H9 (cell line): ENCODE measurements around the gene CHST1. TPM values are rescaled to one million over a fixed set of nuclear protein-coding genes. Genes with fewer than 3 reads are reported as not detected.

Experiments
- DNase-seq: peaks from one replicate; pipeline ENCODE4 v3.0.0-alpha.2; 2017
- H2AFZ ChIP-seq: one replicate; pipeline ENCODE4 v1.6.1; 2013; ENCODE audit warnings: mild to moderate bottlenecking, low read length, control low read depth, moderate library complexity
- H2AK5ac ChIP-seq: 2 replicates; pipeline ENCODE4 v1.6.1; 2013; ENCODE audit warnings: low read length, control low read depth, mixed read lengths; ENCODE audit not compliant: insufficient read length
- H2BK120ac ChIP-seq: one replicate; pipeline ENCODE4 v1.6.1; 2013; ENCODE audit warnings: low read depth, mild to moderate bottlenecking, low read length, control low read depth, inconsistent platforms; ENCODE audit not compliant: poor library complexity, severe bottlenecking
- H2BK12ac ChIP-seq: 2 replicates; pipeline ENCODE4 v1.6.1; 2013; ENCODE audit warnings: low read length, control low read depth, mixed read lengths, low read depth; ENCODE audit not compliant: insufficient read length
- H2BK15ac ChIP-seq: 2 replicates; pipeline ENCODE4 v1.6.1; 2013; ENCODE audit warnings: low read depth, low read length, control low read depth
- H2BK20ac ChIP-seq: one replicate; pipeline ENCODE4 v1.6.1; 2013; ENCODE audit warnings: low read depth, mild to moderate bottlenecking, low read length, control low read depth, inconsistent platforms; ENCODE audit not compliant: poor library complexity, severe bottlenecking
- H2BK5ac ChIP-seq: 2 replicates; pipeline ENCODE4 v1.6.1; 2013; ENCODE audit warnings: low read length, control low read depth, mixed read lengths; ENCODE audit not compliant: insufficient read length
- H3K14ac ChIP-seq: 2 replicates; pipeline ENCODE4 v1.6.1; 2013; ENCODE audit warnings: low read length, control low read depth; ENCODE audit not compliant: insufficient read depth
- H3K18ac ChIP-seq: 2 replicates; pipeline ENCODE4 v1.6.1; 2013; ENCODE audit warnings: low read depth, mild to moderate bottlenecking, mixed read lengths, low read length, control low read depth; ENCODE audit not compliant: insufficient read length
- H3K23ac ChIP-seq: 2 replicates; pipeline ENCODE4 v1.6.1; 2013; ENCODE audit warnings: low read length, control low read depth, mixed read lengths, low read depth; ENCODE audit not compliant: insufficient read length
- H3K23me2 ChIP-seq: 2 replicates; pipeline ENCODE4 v1.6.1; 2013; ENCODE audit warnings: low read depth, mild to moderate bottlenecking, mixed read lengths, low read length, control low read depth; ENCODE audit not compliant: insufficient read length, poor library complexity, severe bottlenecking
- H3K27ac ChIP-seq: 2 replicates; pipeline ENCODE4 v1.5.1; 2013; ENCODE audit warnings: low read length, control low read depth, mixed read lengths, low read depth; ENCODE audit not compliant: insufficient read length
- H3K27me3 ChIP-seq: 2 replicates; pipeline ENCODE4 v1.6.1; 2013; ENCODE audit warnings: low read length, control low read depth, inconsistent platforms; ENCODE audit not compliant: insufficient read depth
- H3K4ac ChIP-seq: 2 replicates; pipeline ENCODE4 v1.6.1; 2013; ENCODE audit warnings: low read depth, mild to moderate bottlenecking, control low read depth, inconsistent platforms, low read length, moderate library complexity
- H3K4me1 ChIP-seq: 2 replicates; pipeline ENCODE4 v1.6.1; 2013; ENCODE audit warnings: low read length, control low read depth, inconsistent platforms; ENCODE audit not compliant: insufficient read depth
- H3K4me2 ChIP-seq: 2 replicates; pipeline ENCODE4 v1.6.1; 2013; ENCODE audit warnings: low read length, control low read depth, mixed read lengths; ENCODE audit not compliant: insufficient read length, insufficient read depth
- H3K56ac ChIP-seq: 2 replicates; pipeline ENCODE4 v1.6.1; 2013; ENCODE audit warnings: low read depth, mild to moderate bottlenecking, mixed read lengths, low read length, control low read depth; ENCODE audit not compliant: insufficient read length
- H3K79me1 ChIP-seq: 2 replicates; pipeline ENCODE4 v1.6.1; 2013; ENCODE audit warnings: low read depth, mild to moderate bottlenecking, moderate library complexity, low read length, control low read depth, inconsistent platforms; ENCODE audit not compliant: insufficient read depth, poor library complexity, severe bottlenecking
- H3K79me2 ChIP-seq: 2 replicates; pipeline ENCODE4 v1.6.1; 2013; ENCODE audit warnings: low read length, control low read depth, inconsistent platforms; ENCODE audit not compliant: insufficient read depth
- H3K9ac ChIP-seq: 2 replicates; pipeline ENCODE4 v1.6.1; 2013; ENCODE audit warnings: low read length, control low read depth, mixed read lengths; ENCODE audit not compliant: insufficient read length; ENCODE audit errors: extremely low read depth
- H3K9me3 ChIP-seq: one replicate; pipeline ENCODE4 v1.6.1; 2013; ENCODE audit warnings: low read depth, low read length, inconsistent platforms; ENCODE audit not compliant: control insufficient read depth
- H3T11ph ChIP-seq: one replicate; pipeline ENCODE4 v1.6.1; 2013; ENCODE audit warnings: mild to moderate bottlenecking, low read length, control low read depth, inconsistent platforms
- H4K20me1 ChIP-seq: one replicate; pipeline ENCODE4 v1.6.1; 2013; ENCODE audit not compliant: control insufficient read depth, insufficient read length, insufficient read depth
- H4K5ac ChIP-seq: 2 replicates; pipeline ENCODE4 v1.6.1; 2013; ENCODE audit warnings: low read depth, mild to moderate bottlenecking, mixed read lengths, low read length, control low read depth; ENCODE audit not compliant: insufficient read length
- H4K8ac ChIP-seq: replicated peaks from 2 replicates; pipeline ENCODE4 v1.6.1; 2013; ENCODE audit warnings: low read length, control low read depth, mixed read lengths, low read depth; ENCODE audit not compliant: insufficient read length
- H4K91ac ChIP-seq: 2 replicates; pipeline ENCODE4 v1.6.1; 2013; ENCODE audit warnings: low read depth, mild to moderate bottlenecking, moderate library complexity, mixed read lengths, low read length, control low read depth; ENCODE audit not compliant: insufficient read length
- H3K27ac Mint-ChIP-seq, 3 experiments: 2 replicates in 2 of 3; 3 replicates in 1 of 3; pipeline ENCODE4 v1.8.0; 2020 to 2021; ENCODE audit warnings: mixed read lengths in 3 of 3, mild to moderate bottlenecking in 1 of 3, moderate library complexity in 1 of 3
- H3K27me3 Mint-ChIP-seq: 2 replicates; pipeline ENCODE4 v1.8.0; 2021; ENCODE audit warnings: low read depth, mild to moderate bottlenecking, moderate library complexity, mixed read lengths
- H3K36me3 Mint-ChIP-seq, 3 experiments: 2 replicates in 2 of 3; 3 replicates in 1 of 3; pipeline ENCODE4 v1.8.0; 2020 to 2021; ENCODE audit warnings: low read depth in 3 of 3, mixed read lengths in 3 of 3; ENCODE audit not compliant: insufficient read depth in 1 of 3
- H3K4me1 Mint-ChIP-seq, 2 experiments: 2 replicates each; pipeline ENCODE4 v1.8.0; 2020; ENCODE audit warnings: mixed read lengths in 2 of 2
- H3K4me3 Mint-ChIP-seq, 2 experiments: 2 replicates in 1 of 2; 3 replicates in 1 of 2; pipeline ENCODE4 v1.8.0; 2020 to 2021; ENCODE audit warnings: mild to moderate bottlenecking in 2 of 2, mixed read lengths in 2 of 2, moderate library complexity in 1 of 2
- H3K9me3 Mint-ChIP-seq, 2 experiments: 2 replicates in 1 of 2; 3 replicates in 1 of 2; pipeline ENCODE4 v1.8.0; 2020; ENCODE audit warnings: mild to moderate bottlenecking in 2 of 2, mixed read lengths in 2 of 2, moderate library complexity in 1 of 2
- WGBS: extraction: QIAGEN DNeasy Blood & Tissue Kit; methylation state at CpG from one replicate; pipeline ENCODE4 v1.1.7; 2013; ENCODE audit warnings: missing lambda C conversion rate, low lambda C conversion rate, mixed read lengths; ENCODE audit not compliant: insufficient read length; ENCODE audit errors: extremely low coverage; 5-methylcytosine and 5-hydroxymethylcytosine counted together
- total RNA-seq: library from RNA; stranded (reverse); gene quantifications from 2 replicates; pipeline ENCODE4 v1.2.1, GENCODE V29; 2021
- TF ChIP-seq, protein P1 (sequence below): fragments of 200-600 bp; sonication (generic); conservative IDR thresholded peaks from 3 replicates; pipeline ENCODE4 v1.8.0; 2021; ENCODE audit warnings: antibody characterized with exemption, mild to moderate bottlenecking

Gene CHST1
- total RNA-seq, 1 experiment from 2014 or later: 0.57 TPM

DNA sequence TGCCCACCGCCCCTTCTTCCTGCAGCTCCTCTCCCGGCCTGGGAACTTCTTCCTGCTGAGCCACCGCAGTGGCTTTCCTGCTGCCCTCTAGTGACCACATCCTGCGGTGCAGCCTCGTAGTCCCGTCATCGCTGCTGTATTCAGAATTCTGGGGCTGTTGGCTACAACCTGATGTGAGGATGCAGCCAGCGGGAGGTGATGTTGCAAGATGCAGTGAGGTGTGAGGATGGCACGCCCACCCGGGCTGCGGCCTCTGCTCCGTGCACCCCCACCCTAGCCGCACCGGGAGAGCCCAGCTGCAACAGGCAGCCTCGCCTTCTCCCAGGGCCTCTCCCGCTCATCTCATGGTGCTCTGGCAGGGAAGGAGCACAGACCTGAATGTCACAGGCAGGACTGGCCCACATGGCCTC is 10.1 kb downstream of the CHST1 start:
- Histone ChIP-seq H3K56ac (no peak overlapping the region), H3K4ac (no peak overlapping the region), H2BK5ac (no peak overlapping the region), H2BK15ac (no peak overlapping the region), H3K9ac (no peak overlapping the region), H2AFZ (no peak overlapping the region), H3K27ac (no peak overlapping the region), H3K4me2 (peak overlapping the region; percentile 2), H3K23me2 (no peaks in the 10 kb centered on the region), H3K79me2 (no peaks in the 10 kb centered on the region), H3K14ac (peak overlapping the region; percentile 4; the same call in 1 of the 2 replicates), H4K91ac (no peak overlapping the region), H4K5ac (no peak overlapping the region), H4K20me1 (no peaks in the 10 kb centered on the region), H3K18ac (no peak overlapping the region), H3T11ph (no peak overlapping the region), H2AK5ac (no peak overlapping the region), H3K9me3 (no peaks in the 10 kb centered on the region), H3K27me3 (no peaks in the 10 kb centered on the region), H3K23ac (no peak overlapping the region), H4K8ac (no peak overlapping the region), H2BK12ac (no peak overlapping the region), H2BK20ac (no peak overlapping the region), H3K4me1 (no peaks in the 10 kb centered on the region), H3K79me1 (no peaks in the 10 kb centered on the region), H2BK120ac (no peak overlapping the region)
- Mint-ChIP-seq H3K36me3 (no peaks in the 10 kb centered on the region; a peak in 1 of 7 replicates), H3K27me3 (peaks cover 17% of the 10 kb centered on the region), H3K9me3 (no peaks in the 10 kb centered on the region), H3K27ac (no peak overlapping the region; a peak in 1 of 7 replicates), H3K4me3 (peak overlapping the region in 1 of 2 experiments; percentile 44; a peak in 2 of 5 replicates), H3K4me1 (peaks cover 21 to 25% of the 10 kb centered on the region in 2 experiments)
- DNase-seq: peak; percentile 94
- no CpG with 5 or more reads among the region's 16 CpGs for WGBS
- TF ChIP-seq, protein P1, sequence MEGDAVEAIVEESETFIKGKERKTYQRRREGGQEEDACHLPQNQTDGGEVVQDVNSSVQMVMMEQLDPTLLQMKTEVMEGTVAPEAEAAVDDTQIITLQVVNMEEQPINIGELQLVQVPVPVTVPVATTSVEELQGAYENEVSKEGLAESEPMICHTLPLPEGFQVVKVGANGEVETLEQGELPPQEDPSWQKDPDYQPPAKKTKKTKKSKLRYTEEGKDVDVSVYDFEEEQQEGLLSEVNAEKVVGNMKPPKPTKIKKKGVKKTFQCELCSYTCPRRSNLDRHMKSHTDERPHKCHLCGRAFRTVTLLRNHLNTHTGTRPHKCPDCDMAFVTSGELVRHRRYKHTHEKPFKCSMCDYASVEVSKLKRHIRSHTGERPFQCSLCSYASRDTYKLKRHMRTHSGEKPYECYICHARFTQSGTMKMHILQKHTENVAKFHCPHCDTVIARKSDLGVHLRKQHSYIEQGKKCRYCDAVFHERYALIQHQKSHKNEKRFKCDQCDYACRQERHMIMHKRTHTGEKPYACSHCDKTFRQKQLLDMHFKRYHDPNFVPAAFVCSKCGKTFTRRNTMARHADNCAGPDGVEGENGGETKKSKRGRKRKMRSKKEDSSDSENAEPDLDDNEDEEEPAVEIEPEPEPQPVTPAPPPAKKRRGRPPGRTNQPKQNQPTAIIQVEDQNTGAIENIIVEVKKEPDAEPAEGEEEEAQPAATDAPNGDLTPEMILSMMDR: peak; percentile 96
